NCI-H2196 (cell line): Measurements from ENCODE around the gene ASIC2.

ENCODE experiments used
- DNase-seq: peaks from one replicate; lab custom pipeline; 2025; ENCODE audit not compliant: unreplicated experiment; lab: John Stamatoyannopoulos, UW

Gene ASIC2

GRCh38 chr17:33292981-33293867 is at the start of gene ASIC2:
Gene ASIC2 (minus strand): TSS chr17:33293295.
- DNase-seq: no peak

GRCh38 chr17:33342025-33342424 is 48.9 kb upstream of the ASIC2 start:
- DNase-seq: no peak

- no peak for DNase-seq
Observed at GRCh38 chr17:33338242-33338641, 45.1 kb upstream of the ASIC2 start.

GRCh38 chr17:33335491-33336173 is 42.5 kb upstream of the ASIC2 start:
- DNase-seq: no peak

- DNase-seq: no peak
Observed at GRCh38 chr17:33334703-33335102, 41.6 kb upstream of the ASIC2 start.

GRCh38 chr17:33330877-33331276 is 37.8 kb upstream of the ASIC2 start:
- DNase-seq: no peak

GRCh38 chr17:33328129-33328528 is 35.0 kb upstream of the ASIC2 start:
- no peak for DNase-seq

GRCh38 chr17:33324736-33325135 is 31.6 kb upstream of the ASIC2 start:
- no peak for DNase-seq

- DNase-seq: no peak
Observed at GRCh38 chr17:33322063-33322462, 29.0 kb upstream of the ASIC2 start.

- DNase-seq: no peak
Observed at GRCh38 chr17:33318241-33318640, 25.1 kb upstream of the ASIC2 start.

- no peak for DNase-seq
Observed at GRCh38 chr17:33316746-33317145, 23.7 kb upstream of the ASIC2 start.

- DNase-seq: no peak
Observed at GRCh38 chr17:33310296-33310695, 17.2 kb upstream of the ASIC2 start.

GRCh38 chr17:33303254-33303653 is 10.2 kb upstream of the ASIC2 start:
- no peak for DNase-seq

GRCh38 chr17:33302394-33302793 is 9.3 kb upstream of the ASIC2 start:
- DNase-seq: no peak

GRCh38 chr17:33300241-33300640 is 7.1 kb upstream of the ASIC2 start:
- DNase-seq: no peak

- DNase-seq: no peak
Observed at GRCh38 chr17:33299115-33299514, 6.0 kb upstream of the ASIC2 start.

GRCh38 chr17:33297643-33298042 is 4.5 kb upstream of the ASIC2 start:
- DNase-seq: no peak

GRCh38 chr17:33294994-33295393 is 1.9 kb upstream of the ASIC2 start:
- no peak for DNase-seq

- no peak for DNase-seq
Observed at GRCh38 chr17:33292201-33292980, 704 bp downstream of the ASIC2 start.

GRCh38 chr17:33291248-33292200 is 1.6 kb downstream of the ASIC2 start:
- no peak for DNase-seq
